ENCODE results near the gene AKAP8L.
"Not testable (repeated sequence)": the region's sequence is repeated elsewhere in the genome, so short reads cannot be mapped to it uniquely, and the experiment has no call there.

AKAP8L gene

GRCh38 chr19:15378534-15379082, 40.2 kb downstream of the AKAP8L start:
- DNase-seq, result peak; percentile 46

- DNase-seq, result no peak
Observed at GRCh38 chr19:15374796-15375440, 43.9 kb downstream of the AKAP8L start.

- DNase-seq, result no peak
Observed at GRCh38 chr19:15374105-15374651, 44.6 kb downstream of the AKAP8L start.

- no peak for DNase-seq
Observed at GRCh38 chr19:15373644-15374043, 45.1 kb downstream of the AKAP8L start.

- DNase-seq, result no peak
Observed at GRCh38 chr19:15372891-15373301, 45.9 kb downstream of the AKAP8L start.

- DNase-seq, result no peak
Observed at GRCh38 chr19:15372470-15372869, 46.3 kb downstream of the AKAP8L start.

GRCh38 chr19:15371786-15372380, 46.9 kb downstream of the AKAP8L start:
- DNase-seq, result no peak

GRCh38 chr19:15371119-15371518, 47.7 kb downstream of the AKAP8L start:
- DNase-seq, result no peak

GRCh38 chr19:15369594-15369891, 49.2 kb downstream of the AKAP8L start:
- DNase-seq, result no peak

- no peak for DNase-seq
Observed at GRCh38 chr19:15368798-15369593, 49.8 kb downstream of the AKAP8L start.

GRCh38 chr19:15368051-15368632, 50.6 kb downstream of the AKAP8L start:
- DNase-seq, result no peak

- DNase-seq, result no peak
Observed at GRCh38 chr19:15367439-15367838, 51.3 kb downstream of the AKAP8L start.

- DNase-seq, result no peak
Observed at GRCh38 chr19:15365264-15365663, 53.5 kb downstream of the AKAP8L start.

- not testable (repeated sequence) for DNase-seq
Observed at GRCh38 chr19:15363791-15364190, 55.0 kb downstream of the AKAP8L start.

GRCh38 chr19:15363048-15363447, 55.7 kb downstream of the AKAP8L start:
- not testable (repeated sequence) for DNase-seq

- not testable (repeated sequence) for DNase-seq
Observed at GRCh38 chr19:15360015-15360414, 58.8 kb downstream of the AKAP8L start.

GRCh38 chr19:15358918-15359317, 59.9 kb downstream of the AKAP8L start:
- no peak for DNase-seq

GRCh38 chr19:15357906-15358305, 60.9 kb downstream of the AKAP8L start:
- no peak for DNase-seq

GRCh38 chr19:15354566-15355296, 64.1 kb downstream of the AKAP8L start:
- DNase-seq, result no peak

- DNase-seq, result no peak
Observed at GRCh38 chr19:15353908-15354307, 64.9 kb downstream of the AKAP8L start.

GRCh38 chr19:15352535-15352934, 66.3 kb downstream of the AKAP8L start:
- DNase-seq, result not testable (repeated sequence)

- not testable (repeated sequence) for DNase-seq
Observed at GRCh38 chr19:15341328-15341727, 77.5 kb downstream of the AKAP8L start.
